Measurements from ENCODE around the gene OR52A5. TPM values are rescaled to one million over a fixed set of nuclear protein-coding genes. Genes with fewer than 3 reads are reported as not detected.
"Not testable (repeated sequence)": the region's sequence is repeated elsewhere in the genome, so short reads cannot be mapped to it uniquely, and the experiment has no call there.

Gene OR52A5
- not detected for total RNA-seq

DNA sequence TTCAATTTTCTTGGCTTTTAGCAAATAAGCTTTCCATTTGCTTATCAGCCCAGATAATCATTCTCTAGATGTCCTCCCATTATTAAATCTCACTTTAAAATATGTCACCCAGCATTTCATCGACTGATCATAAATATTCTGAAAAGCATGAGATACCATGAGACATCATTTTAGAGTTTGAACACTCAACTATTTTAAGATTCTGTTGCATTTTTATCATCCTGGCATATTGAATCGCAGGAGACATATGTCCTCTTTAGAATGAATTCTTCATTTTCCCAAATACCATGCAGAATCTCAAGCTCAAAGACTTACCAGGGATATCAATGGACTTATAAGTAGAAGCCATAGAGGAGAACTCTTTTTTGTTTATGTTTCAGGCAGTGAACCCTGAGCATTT is at the start of gene OR52A5:
OR52A5 (minus strand) TSS at position 361 of the 400 bp plus-strand sequence. CDS start 5,714 bp downstream, outside the sequence.
- no peak for DNase-seq

DNA sequence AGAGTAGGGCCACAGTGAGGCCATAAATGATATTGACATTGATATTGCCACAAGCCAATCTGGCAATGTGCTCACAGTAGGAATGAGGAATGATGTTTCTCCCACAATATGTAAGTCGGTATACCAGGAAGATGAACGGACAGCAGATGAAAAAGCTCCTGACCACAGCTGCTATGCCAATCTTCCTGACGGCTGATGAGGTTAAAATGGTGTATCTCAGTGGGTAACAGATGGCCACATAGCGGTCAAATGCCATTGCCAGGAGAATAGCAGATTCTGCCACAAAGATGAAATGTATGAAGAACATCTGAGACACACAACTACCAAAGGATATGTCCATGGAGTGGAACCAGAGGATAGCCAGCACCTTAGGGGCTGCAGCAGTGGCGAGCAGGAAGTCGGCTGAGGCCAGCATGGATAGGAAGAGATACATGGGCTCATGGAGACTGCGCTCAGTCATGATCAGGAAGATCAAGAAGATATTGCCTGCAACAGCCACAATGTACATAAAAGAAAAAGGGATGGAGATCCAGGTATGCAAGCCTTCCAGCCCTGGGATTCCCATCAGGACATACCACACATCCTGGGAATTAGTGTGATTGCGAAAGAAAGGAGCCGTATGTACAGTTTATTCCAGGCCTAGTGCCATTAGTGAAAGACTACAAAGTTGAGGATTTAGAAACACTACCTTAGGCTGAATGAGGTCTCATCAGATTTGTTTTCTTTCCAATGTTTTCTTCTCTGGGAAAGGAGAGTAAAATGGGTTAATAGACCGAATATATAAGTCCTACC is 40.1 kb upstream of the OR52A5 start:
- DNase-seq, result no peak

DNA sequence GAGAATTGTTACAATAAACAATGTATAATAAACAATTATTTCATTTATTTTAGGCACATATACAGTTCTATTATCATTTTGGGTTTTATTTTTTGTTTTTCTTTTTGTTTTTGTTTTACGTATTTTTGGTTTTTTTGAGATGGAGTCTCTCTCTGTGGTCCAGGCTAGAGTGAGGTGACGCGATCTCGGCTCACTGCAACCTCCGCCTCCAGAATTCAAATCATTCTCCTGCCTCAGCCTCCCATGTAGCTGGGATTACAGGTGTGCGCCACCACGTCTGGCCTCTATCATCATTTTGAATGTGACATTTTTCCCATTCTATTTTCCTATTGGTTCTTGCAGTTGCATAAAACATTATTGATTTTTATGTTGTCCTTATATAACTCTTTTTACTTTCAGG is 36.8 kb upstream of the OR52A5 start:
- no peak for DNase-seq

DNA sequence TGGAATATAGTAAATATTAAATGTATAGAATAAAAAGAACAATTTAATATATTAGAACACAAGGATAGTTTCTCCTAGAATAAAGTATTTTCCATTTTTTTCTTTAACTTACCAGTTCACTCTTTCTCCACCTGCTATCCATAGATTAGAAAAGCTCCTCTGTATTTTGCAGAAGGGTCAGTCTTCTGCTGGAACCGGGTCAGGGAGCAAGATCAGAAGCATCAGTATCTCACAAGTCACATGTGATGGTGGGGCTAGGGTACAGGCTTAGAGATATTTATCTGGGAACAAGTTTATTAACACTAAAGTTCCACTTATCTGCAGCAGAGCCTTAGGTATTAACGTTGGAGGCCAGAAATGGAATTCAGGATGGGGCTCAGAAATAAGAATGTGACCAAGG is 33.7 kb upstream of the OR52A5 start:
- DNase-seq, result no peak

- DNase-seq, result not testable (repeated sequence)
Observed at GRCh38 chr11:5165898-5166297, 27.7 kb upstream of the OR52A5 start.

- not testable (repeated sequence) for DNase-seq
Observed at GRCh38 chr11:5164807-5165206, 26.7 kb upstream of the OR52A5 start.

GRCh38 chr11:5161045-5161444 is 22.9 kb upstream of the OR52A5 start:
- not testable (repeated sequence) for DNase-seq

GRCh38 chr11:5160217-5160616 is 22.1 kb upstream of the OR52A5 start:
- DNase-seq, result not testable (repeated sequence)

- no peak for DNase-seq
Observed at GRCh38 chr11:5159806-5160205, 21.6 kb upstream of the OR52A5 start.

DNA sequence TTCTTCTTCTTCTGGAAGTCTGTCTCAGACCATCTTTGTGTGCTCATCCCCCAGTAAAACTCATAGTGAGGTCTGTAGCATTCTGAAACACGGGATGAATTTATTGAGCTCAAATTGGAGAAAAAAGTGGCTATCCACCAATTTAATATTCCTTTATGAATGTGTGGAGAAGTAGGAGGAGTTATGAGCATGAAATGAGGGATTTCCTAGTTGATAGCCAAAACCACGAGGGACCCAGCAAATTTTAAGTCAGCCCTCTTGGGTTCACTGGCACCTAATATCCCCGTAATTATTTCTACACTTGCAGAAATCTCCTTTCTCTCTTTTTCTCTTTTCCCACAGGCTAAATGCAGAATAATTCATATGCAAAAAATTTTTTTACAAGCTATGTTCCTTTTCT is 16.5 kb upstream of the OR52A5 start, which contains the start of gene OR52A1:
OR52A1 (minus strand) TSS at position 101 of the 400 bp plus-strand sequence. CDS start 2,388 bp downstream, outside the sequence.
- no peak for DNase-seq

GRCh38 chr11:5153574-5154431 is 15.6 kb upstream of the OR52A5 start:
- DNase-seq, result no peak

DNA sequence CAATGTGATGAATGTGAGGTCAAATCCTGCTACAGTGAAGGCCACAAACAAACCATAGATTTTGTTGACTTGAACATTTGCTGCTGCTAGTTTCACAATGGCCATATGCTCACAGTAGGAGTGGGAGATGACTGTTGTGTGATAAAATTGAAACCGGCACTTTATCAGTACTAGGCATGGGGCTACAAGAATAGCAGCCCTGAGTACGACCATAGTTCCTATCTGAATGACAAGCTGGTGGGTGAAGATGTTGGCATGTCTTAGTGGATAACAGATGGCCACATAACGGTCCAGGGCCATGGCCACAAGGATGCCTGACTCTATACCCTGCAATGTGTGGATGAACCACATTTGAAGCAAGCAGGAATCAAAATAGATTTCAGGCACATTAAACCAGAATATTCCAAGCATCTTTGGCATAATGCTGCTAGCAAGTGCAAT is 13.6 kb upstream of the OR52A5 start:
- DNase-seq, result no peak

GRCh38 chr11:5144206-5144605 is 6.0 kb upstream of the OR52A5 start:
- DNase-seq, result not testable (repeated sequence)

- DNase-seq, result no peak
Observed at GRCh38 chr11:5137014-5137413, 1.1 kb downstream of the OR52A5 start.

DNA sequence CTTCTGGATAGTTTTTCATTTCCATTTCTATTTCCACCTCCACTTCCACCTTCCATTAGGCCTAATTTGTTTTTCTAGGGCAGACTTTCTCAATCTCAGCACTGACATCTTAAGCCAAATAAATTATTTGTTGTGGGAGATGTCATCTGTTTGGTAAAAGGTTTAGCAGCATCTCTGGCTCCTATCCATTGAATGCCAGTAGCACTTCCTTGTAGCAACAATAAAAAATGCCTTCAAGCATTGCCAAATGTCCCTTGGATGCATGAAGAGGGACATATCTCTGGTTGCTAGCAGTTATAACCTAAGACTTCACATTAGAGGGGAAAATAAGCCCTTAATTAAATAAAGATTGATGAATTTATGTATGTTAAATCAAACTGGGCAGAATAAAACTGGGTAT is 1.9 kb downstream of the OR52A5 start:
- no peak for DNase-seq

DNA sequence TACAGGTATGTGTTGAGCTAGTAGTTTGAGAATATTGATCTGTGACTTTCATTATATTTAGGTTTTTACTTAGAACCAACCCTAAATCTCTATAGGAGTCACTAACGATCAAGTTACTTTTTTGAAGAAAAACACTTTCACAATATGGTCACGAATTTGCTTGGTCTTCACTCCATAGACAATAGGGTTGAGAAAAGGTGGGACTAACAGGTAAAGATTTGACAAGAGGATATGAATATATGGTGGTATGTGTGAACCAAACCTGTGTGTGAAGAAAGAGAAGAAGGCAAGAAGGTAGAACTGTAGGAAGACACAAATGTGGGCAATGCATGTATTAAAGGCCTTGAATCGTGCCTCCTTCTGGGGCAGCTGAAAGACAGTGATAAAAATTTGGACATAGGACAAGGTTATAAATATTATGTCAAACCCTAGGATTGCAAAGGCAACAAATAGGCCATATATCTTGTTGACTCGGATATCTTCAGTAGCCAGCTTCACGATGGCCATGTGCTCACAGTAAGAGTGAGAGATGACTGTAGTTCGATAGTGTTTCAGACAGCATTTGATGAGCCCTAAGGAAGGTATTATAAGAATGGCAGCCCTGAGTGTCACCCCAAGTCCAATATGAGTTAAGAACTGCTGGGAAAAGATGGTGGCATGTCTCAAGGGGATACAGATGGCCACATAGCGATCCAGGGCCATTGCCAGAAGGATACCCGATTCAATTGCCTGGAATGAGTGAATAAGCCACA is 6.4 kb downstream of the OR52A5 start:
- no peak for DNase-seq

- DNase-seq, result no peak
Observed at GRCh38 chr11:5129457-5129877, 8.7 kb downstream of the OR52A5 start.

- DNase-seq, result no peak
Observed at GRCh38 chr11:5124891-5125620, 13.1 kb downstream of the OR52A5 start.

DNA sequence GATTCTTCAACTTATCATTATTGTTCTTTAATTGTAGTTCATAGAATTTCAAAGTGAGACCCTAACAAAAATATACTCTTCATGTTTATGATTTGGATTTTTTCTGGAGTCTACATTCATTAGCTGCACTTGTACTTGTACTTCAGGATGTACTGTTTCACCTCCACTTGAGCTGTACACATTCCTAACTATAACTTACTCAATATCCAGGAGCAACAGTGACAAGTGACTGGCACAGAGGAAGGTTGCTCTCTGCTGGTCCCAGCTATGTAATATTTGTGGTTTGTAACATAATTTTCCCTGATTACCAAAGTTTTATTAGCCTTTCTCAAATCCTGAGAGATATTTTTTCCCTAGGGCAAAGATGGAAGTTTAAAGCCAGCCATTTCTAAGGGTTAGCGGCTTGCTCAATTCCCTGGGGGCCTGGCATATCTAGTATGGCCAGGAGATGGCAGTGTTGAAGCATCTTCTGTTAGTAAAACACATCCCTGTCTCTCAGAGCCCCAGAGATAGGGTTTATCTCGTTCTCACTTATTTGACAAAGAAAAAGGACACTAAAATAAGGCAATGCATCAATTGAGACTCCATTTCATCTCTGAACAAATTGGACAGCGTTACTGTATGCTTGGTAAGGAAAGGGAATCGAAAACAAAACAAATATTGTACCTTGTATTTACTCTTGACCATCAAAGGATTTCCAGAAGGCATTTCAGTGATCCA is 14.2 kb downstream of the OR52A5 start:
- DNase-seq, result peak; percentile 18

GRCh38 chr11:5118893-5119292 is 19.3 kb downstream of the OR52A5 start:
- no peak for DNase-seq

GRCh38 chr11:5117588-5117987 is 20.6 kb downstream of the OR52A5 start:
- no peak for DNase-seq
